Measurements from ENCODE around the gene AK5.

Gene AK5

DNA sequence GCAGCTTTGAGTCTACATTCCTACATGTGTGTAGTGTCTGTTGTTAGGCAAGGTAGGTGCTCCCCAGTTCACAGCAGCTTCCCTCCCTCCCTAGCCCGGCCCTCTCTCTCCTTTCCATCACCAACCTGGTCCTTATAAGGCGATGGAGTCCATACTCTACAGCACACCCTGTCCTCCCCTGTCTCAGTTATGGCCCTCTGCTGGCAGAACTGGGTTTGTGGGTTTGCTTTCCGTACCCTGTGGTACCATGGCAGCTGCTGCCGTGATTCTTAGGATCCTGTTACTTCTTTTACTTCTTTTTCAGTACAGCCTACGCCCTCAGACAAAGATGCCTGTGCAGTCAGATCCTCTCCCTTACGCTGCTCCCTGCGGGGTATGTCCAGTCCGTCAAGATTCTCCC is 31.7 kb downstream of the AK5 start:
- H3K4me3 ChIP-seq (ENCODE audit: low read depth, low read length): no peak overlapping the region
- TF ChIP-seq, protein P1, sequence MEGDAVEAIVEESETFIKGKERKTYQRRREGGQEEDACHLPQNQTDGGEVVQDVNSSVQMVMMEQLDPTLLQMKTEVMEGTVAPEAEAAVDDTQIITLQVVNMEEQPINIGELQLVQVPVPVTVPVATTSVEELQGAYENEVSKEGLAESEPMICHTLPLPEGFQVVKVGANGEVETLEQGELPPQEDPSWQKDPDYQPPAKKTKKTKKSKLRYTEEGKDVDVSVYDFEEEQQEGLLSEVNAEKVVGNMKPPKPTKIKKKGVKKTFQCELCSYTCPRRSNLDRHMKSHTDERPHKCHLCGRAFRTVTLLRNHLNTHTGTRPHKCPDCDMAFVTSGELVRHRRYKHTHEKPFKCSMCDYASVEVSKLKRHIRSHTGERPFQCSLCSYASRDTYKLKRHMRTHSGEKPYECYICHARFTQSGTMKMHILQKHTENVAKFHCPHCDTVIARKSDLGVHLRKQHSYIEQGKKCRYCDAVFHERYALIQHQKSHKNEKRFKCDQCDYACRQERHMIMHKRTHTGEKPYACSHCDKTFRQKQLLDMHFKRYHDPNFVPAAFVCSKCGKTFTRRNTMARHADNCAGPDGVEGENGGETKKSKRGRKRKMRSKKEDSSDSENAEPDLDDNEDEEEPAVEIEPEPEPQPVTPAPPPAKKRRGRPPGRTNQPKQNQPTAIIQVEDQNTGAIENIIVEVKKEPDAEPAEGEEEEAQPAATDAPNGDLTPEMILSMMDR (IDR thresholded peaks at IDR 0.05; ENCODE audit: low read depth, low read length): peak; percentile 54
- TF ChIP-seq POLR2A (IDR thresholded peaks at IDR 0.05; ENCODE audit: extremely low read depth, insufficient read length): no peak
- peak; percentile 45 for DNase-seq (ENCODE audit: low read depth)

DNA sequence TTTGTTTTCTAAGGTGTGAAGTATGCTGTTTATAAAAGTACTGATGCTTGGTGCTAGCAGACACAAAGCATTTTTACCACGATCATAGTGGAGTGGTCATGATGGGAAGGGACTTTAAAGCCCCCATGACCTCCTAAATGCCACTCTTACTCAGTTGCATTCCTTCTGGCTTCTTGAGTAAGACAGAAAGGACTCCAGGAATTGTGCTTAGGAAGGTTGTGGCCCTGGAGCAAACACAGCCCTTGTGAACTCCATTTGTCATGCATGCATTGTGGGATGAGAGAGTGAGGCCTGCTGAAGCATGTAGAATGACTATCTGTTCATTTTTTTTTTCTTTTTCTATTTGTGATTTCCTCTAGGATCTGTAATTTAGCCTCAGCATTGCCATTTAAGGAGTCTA is 34.2 kb downstream of the AK5 start:
- TF ChIP-seq, protein P1 (IDR thresholded peaks at IDR 0.05; ENCODE audit: low read depth, low read length): no peak
- TF ChIP-seq MYC (IDR thresholded peaks at IDR 0.05; ENCODE audit: low read depth, low read length) (no peak), POLR2A (IDR thresholded peaks at IDR 0.05; ENCODE audit: extremely low read depth, insufficient read length) (no peak)
- TF ChIP-seq, protein P2, sequence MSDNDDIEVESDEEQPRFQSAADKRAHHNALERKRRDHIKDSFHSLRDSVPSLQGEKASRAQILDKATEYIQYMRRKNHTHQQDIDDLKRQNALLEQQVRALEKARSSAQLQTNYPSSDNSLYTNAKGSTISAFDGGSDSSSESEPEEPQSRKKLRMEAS (IDR thresholded peaks at IDR 0.05; ENCODE audit: low read depth, low read length): no peak
- no peak overlapping the region for H3K4me3 ChIP-seq (ENCODE audit: low read depth, low read length)
- DNase-seq (ENCODE audit: low read depth): no peak

DNA sequence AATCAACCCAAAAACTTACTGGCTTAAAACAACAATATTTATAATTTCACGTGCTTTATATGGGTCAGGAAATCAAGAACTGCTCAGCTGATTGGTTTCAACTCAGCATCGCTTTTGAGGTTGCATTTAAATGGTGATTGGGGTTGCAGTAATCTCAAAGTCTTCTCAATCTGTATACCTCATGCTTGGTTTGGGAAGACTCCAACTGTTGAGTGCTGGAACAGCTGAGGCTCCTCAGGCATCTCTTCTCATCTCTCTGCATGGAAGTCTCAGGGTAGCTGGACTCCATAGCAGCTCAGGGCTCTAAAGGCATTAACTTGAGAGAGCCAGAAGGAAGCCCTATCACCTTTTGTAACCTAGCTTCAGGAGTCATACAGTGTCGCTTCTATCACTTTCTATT is 35.1 kb downstream of the AK5 start:
- TF ChIP-seq, protein P1 (IDR thresholded peaks at IDR 0.05; ENCODE audit: low read depth, low read length): no peak
- TF ChIP-seq MYC (IDR thresholded peaks at IDR 0.05; ENCODE audit: low read depth, low read length): no peak
- no peak for TF ChIP-seq POLR2A (IDR thresholded peaks at IDR 0.05; ENCODE audit: extremely low read depth, insufficient read length)
- TF ChIP-seq, protein P2 (IDR thresholded peaks at IDR 0.05; ENCODE audit: low read depth, low read length): no peak
- H3K4me3 ChIP-seq (ENCODE audit: low read depth, low read length): no peak overlapping the region
- DNase-seq (ENCODE audit: low read depth): no peak

DNA sequence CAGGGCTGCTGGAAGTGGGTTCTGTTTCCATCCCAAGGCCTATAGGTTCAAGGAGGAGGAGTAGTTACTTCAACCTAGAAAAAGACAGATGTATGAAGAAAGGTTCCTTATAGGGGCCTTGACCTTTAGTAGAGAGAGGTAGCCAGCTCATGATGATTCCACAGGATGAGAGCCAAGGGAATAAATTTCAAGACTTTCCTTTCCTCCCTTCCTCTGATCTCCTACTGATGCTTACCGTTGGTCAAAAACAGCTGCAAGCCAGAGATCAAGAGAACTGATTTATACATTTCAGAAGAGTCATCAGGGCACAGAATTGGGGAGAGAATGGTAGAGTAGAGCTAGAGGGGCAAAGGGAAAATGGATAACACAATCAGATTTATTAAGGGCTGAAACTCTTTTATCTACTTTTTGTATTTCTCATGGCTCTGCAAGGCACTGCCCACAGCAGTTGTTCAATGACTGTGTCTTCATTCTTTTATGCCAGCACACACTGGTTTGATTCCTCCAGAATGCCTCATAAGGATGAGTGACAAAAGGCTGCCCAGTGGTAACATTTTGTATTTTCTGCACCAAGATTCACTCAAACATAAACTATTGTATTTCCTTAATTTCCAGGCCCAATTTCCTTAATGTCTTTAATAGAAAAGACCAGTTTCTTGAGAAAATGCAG is 37.4 kb downstream of the AK5 start:
- TF ChIP-seq, protein P1 (IDR thresholded peaks at IDR 0.05; ENCODE audit: low read depth, low read length): no peak
- no peak for TF ChIP-seq POLR2A (IDR thresholded peaks at IDR 0.05; ENCODE audit: extremely low read depth, insufficient read length)
- TF ChIP-seq, protein P2 (IDR thresholded peaks at IDR 0.05; ENCODE audit: low read depth, low read length): no peak
- H3K4me3 ChIP-seq (ENCODE audit: low read depth, low read length): no peak overlapping the region
- no peak for DNase-seq (ENCODE audit: low read depth)

DNA sequence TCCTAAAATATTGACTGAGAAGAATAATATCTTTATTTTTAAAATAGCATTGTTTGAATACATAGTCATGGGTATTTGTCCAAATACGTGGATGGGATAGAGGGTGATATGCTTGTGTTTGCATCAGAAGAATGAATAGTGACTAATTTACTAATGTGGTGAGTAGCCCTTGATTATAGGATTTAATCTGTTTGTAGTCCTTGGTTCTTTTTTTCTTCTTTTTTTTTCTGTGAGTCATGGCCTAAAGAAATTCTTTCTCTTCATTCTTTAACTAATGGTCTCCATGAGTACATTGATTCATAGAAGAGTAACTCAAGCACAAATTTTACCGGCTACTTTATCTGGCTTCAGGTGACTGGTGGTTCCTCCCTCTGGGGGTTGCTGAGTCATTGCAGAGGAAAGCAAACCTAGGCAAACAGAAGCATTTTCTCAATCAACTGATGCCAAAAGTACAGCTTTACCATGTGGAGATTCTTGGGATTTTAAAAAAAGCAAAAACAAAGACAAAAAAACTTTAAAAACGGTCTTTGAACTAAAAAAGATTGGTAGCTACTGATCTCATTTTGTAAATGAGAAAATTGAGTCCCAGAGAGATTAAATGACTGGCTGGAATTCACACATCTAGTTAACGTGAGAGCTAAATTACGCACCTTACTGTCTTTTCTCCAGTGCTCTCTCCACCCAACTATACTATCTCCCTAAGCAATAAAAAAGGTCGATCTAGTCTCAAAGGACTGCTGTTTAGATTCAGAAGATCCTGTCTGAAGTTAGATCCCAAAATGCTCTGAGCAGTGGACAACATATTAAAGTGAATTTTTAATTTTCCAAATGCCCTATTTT is 40.5 kb downstream of the AK5 start:
- peak; percentile 20 for DNase-seq (ENCODE audit: low read depth)
- TF ChIP-seq POLR2A (IDR thresholded peaks at IDR 0.05; ENCODE audit: extremely low read depth, insufficient read length) (no peak), MYC (IDR thresholded peaks at IDR 0.05; ENCODE audit: low read depth, low read length) (no peak)
- TF ChIP-seq, protein P1 (IDR thresholded peaks at IDR 0.05; ENCODE audit: low read depth, low read length): no peak
- TF ChIP-seq, protein P2 (IDR thresholded peaks at IDR 0.05; ENCODE audit: low read depth, low read length): no peak
- H3K4me3 ChIP-seq (ENCODE audit: low read depth, low read length): no peak overlapping the region

Data from NB4 (cell line).